GM19035 (cell line): Measurements from ENCODE around the gene OPCML.

Experiments
- ATAC-seq: cut with Tn5 transposase; IDR thresholded peaks from one replicate; pipeline ENCODE4 v1.9.1; 2021; ENCODE audit not compliant: unreplicated experiment

Gene OPCML

DNA sequence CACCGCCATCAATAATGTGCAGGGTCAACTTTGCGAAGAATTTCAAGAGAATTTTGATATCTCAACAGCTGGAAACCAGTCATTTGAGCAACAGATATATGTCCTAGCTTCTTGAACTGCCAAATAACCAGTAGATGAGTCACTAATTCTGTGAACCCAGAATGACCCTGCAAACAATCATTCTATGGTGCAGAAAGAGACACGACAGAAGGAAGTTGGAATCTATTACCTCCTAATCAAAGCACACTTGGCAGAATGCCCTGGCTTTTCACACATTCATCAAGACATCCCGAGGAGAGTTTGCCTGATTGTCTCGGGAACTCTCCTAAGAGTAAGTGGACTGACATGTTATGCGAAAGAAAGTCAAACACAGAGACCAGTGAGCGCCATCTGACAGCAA is 621.1 kb downstream of the OPCML start:
- ATAC-seq, result no peak

DNA sequence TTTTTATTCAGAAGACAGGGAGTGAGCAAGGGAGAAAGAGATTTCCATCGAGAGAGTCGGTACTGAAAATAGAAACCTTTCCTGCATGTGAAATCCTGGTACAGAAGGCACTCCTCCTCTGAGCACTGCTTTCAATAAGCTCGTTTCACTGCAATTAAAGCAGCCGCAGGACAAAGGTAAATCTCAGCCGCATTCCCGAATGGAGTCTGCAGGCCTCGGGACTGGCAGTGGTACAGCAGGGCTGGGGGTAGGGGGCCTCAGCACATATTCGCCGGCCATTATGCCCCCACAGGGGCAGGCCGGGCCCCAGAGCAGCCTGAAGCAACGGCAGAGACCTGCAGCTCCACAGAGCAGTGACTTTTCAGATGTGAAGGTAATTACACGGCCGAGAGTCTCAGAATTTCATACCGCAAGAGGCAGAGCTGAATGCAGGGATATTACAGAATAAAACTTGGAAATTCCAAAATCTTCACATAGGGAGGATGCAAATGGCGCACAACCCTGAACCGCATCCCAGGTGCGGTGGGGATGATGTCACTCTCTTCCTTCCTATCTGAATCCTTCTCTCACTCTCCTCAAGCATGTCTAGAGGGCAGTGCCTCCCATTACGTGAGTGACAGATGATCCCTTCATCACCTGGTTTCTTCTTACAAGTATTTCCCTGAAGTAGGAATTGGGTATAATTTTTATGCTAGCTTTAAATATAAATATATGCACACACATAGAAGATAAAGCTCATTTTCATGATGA is 622.1 kb downstream of the OPCML start:
- no peak for ATAC-seq

DNA sequence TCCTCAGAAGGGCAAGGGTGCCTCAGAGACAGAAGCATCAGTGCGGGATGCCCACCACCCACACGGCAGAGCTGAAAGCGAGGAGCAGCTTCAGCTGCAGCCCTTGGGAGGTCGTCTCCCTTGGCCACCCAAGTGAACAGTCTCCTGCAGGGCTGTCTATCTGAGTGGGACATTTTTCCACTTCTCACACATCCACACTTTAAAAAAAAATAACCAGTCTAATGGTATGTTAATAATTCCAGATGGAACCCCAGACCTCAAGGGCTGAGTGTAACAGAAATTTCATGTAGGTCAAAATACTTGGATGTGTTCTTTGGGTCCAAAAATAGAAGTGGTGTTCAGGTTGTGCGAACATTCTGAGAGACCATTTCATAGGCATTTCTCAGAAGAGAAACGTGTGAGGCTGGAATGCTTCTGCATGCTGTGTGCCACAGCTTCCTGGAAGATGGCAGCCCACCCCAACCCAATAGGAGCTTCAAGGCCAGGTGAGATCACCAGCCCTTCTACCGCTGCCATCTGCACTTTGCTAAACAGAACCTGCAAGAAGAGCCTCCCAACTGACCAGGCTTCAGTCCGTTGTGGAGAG is 623.2 kb downstream of the OPCML start:
- no peak for ATAC-seq

- no peak for ATAC-seq
Measured at GRCh38 chr11:132908414-132908810, 623.9 kb downstream of the OPCML start.

GRCh38 chr11:132907651-132908413 is 624.5 kb downstream of the OPCML start:
- no peak for ATAC-seq

DNA sequence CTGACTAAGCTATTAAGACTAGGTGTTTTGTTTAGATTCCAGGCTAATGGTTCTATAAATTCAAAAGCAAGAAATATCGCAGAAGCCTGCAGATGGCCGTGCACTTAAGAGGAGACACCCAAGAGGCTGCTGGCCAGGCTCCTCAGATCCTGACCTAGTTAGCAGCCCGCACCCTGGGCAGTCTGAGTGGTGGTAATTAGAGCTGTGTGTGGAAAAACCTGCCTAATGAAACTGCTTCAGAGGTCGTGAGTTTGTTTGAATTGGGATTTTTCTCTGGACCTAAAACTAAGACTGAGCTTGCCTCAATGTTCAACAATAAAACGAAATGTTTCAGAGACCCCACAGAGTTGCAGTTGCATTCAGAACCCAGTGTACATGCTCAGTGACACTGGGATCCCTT is 627.7 kb downstream of the OPCML start:
- ATAC-seq, result no peak

- ATAC-seq, result no peak
Measured at GRCh38 chr11:132904091-132904490, 628.2 kb downstream of the OPCML start.

- no peak for ATAC-seq
Measured at GRCh38 chr11:132901638-132902471, 630.4 kb downstream of the OPCML start.

DNA sequence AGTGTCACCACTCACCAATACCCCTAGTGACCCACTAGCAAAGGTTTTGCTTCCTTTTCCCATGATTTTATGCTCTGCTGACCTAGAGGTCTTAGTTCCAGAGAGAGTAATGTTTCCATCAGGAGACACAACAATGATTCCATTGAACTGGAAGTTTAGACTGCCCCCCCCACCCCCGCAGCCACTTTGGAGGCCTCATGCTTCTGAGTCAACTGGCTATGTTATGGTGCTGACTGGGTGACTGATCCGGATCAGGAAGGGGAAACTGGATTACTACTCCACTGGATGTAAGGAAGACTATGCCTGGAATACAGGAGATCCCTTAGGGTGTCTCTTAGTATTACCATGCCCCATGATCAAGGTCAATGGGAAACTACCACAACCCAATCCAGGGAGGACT is 633.6 kb downstream of the OPCML start:
- no peak for ATAC-seq

DNA sequence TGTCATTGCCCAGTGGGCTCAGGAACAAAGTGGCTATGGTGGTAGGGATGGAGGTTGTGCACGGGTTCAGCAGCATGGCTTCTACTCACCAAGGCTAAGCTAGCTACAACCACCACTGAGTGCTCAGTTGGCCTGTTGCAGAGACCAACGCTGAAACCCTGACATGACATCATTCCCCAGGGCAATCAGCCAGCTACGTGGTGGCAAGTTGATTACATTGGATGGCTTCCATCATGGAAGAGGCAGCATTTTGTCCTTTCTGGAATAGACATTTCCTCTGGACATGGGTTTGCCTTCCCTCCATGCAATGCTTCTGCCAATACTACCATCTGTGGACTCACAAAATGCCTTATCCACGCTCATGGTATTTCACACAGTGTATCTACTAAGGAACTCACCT is 634.3 kb downstream of the OPCML start:
- ATAC-seq, result no peak

DNA sequence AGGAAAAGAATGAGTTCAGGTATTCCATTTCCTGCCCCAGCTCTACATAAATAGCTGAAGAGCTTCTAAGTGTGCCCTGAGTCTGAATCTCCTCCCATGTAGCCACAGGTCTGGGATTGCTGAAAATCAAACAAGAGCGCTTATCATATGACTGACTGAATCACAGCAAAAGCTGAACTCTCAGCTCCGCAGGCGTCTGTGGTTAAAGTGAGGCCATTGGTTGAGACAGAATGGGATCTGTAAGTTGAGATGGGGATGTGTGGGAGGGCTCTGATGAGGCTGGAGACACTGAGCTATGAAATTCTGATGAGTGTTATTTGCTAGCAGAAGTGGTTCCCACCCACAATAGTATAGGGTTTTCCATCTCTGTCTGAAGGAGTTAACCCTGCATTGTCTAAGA is 637.0 kb downstream of the OPCML start:
- ATAC-seq, result no peak

DNA sequence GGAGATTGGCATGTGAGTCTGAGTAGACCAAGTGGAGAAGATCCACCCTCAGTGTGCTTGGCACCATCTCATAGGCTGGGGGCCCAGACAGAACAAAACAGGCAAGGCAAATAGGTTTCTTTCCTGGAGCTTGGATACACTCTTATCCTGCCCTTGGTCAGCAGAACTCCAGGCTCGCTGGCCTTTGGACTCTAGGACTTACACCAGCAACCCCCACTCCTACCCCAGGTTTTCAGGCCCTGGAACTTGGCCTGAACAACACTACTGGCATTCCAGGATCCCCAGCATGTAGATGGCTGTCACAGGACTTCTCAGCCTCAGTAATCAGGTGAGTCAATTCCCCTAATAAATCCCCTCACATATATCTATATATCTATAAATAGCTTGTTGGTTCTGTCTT is 637.7 kb downstream of the OPCML start:
- no peak for ATAC-seq

- ATAC-seq, result no peak
Measured at GRCh38 chr11:132892876-132893275, 639.4 kb downstream of the OPCML start.

GRCh38 chr11:132888226-132888625 is 644.1 kb downstream of the OPCML start:
- ATAC-seq, result no peak

DNA sequence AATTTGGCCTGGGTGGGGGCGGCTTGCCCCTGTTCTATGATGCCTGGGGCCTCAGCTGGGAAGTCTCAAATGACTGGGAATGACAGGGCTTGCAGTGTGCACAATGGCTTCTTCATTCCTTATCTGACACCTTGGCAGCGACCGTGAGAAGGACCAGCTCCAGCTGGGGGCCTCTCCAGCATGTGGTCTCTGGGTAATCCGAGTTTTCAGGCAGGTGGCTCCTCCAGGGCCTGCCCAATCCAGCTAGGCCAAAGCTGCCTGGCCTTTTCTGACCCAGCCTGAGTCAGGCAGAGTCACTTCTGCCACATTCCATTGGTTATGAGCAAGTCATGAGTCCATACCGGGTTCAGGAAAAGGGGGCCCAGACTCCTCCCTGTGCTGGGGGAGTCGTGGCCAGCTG is 646.0 kb downstream of the OPCML start:
- no peak for ATAC-seq

DNA sequence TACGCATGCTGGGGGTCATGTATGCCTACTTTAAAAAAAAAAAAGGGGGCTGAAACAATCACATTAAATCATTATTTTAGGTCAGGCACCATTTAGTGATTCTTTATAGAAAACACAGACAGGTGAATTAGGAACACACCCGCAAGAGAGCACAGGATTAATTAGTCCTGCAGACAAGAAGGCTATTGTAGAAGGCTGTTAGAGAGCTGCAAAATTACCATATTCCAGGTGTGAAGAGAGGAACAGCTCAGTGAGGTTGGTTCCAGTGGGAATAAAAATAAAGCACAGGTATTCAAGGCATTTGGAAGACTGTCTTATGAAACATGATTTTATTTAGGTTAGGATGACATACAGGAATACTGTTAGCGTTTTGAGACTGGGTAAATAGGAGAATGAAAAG is 649.1 kb downstream of the OPCML start:
- ATAC-seq, result no peak

DNA sequence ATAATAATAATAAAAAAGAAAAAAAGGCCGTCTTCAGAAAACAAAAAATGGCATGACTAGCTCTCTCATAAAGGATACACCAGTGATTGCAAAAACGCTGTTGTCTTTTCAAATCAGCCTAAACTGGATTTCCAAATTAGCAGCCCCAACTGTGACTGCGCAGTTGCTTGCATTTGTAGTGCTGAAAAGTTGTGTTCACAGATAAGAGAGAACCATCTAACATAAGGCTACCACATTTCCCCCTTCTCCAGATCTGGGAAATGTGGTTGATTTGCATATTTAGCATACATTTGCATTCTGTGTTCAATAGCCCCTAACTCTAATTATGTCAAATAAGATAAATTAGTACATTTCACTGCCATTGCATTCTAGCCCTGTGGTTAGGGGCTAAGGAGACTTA is 650.7 kb downstream of the OPCML start:
- no peak for ATAC-seq

- no peak for ATAC-seq
Measured at GRCh38 chr11:132878111-132878510, 654.2 kb downstream of the OPCML start.

GRCh38 chr11:132876705-132877104 is 655.6 kb downstream of the OPCML start:
- no peak for ATAC-seq

GRCh38 chr11:132876239-132876638 is 656.1 kb downstream of the OPCML start:
- no peak for ATAC-seq

GRCh38 chr11:132874638-132875037 is 657.7 kb downstream of the OPCML start:
- no peak for ATAC-seq
